Astrocyte (in vitro differentiated cells and primary cell): Measurements from ENCODE around the gene CSGALNACT2.

Source experiments
- EZH2 ChIP-seq: IDR thresholded peaks from 2 replicates; pipeline ENCODE4 v1.6.1; 2012; ENCODE audit warnings: mild to moderate bottlenecking, low read length, inconsistent platforms; ENCODE audit not compliant: insufficient read depth
- TF ChIP-seq, protein P1 (sequence below): IDR thresholded peaks from 2 replicates; pipeline ENCODE4 v1.5.1; 2011; ENCODE audit warnings: low read depth, mild to moderate bottlenecking, inconsistent platforms, low read length, moderate library complexity; ENCODE audit not compliant: insufficient read depth

DNA sequence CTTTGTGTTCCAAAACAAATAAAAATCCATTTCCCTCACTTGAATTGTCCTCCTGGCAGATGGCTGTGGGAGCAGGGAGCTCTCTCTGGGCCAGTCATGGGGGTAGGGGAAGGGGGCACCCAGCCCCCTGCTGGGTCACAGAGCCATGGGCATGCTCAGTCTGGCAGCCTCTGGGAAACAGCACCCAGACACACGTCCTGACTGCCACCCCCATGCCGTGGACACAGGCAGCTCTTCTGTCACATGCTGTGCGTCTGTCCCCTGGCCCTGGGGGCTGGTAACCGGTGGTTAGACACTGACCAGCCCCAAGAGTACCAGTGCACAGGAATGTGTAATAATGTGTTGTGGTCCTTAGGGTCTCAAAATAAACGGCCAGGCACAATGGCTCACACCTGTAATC lies 81.6 kb downstream of the CSGALNACT2 start:
- TF ChIP-seq, protein P1, sequence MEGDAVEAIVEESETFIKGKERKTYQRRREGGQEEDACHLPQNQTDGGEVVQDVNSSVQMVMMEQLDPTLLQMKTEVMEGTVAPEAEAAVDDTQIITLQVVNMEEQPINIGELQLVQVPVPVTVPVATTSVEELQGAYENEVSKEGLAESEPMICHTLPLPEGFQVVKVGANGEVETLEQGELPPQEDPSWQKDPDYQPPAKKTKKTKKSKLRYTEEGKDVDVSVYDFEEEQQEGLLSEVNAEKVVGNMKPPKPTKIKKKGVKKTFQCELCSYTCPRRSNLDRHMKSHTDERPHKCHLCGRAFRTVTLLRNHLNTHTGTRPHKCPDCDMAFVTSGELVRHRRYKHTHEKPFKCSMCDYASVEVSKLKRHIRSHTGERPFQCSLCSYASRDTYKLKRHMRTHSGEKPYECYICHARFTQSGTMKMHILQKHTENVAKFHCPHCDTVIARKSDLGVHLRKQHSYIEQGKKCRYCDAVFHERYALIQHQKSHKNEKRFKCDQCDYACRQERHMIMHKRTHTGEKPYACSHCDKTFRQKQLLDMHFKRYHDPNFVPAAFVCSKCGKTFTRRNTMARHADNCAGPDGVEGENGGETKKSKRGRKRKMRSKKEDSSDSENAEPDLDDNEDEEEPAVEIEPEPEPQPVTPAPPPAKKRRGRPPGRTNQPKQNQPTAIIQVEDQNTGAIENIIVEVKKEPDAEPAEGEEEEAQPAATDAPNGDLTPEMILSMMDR = no peak
- no peak for TF ChIP-seq EZH2
